Transverse colon (tissue), 4 donors: Measurements from ENCODE around the gene ARFGEF2. TPM values are rescaled to one million over a fixed set of nuclear protein-coding genes. Genes with fewer than 3 reads are reported as not detected.

ENCODE experiments used
- DNase-seq: peaks from one replicate; pipeline ENCODE4 v3.0.0-alpha.2; 2019
- H3K27ac ChIP-seq, 4 donors: fragments of 200-600 bp; sonication (generic); 2 replicates each; pipeline ENCODE4 v1.5.1; 2016 to 2018; ENCODE audit warnings: inconsistent platforms in 4 of 4
- H3K27me3 ChIP-seq: fragments of 200-600 bp; sonication (generic); 2 replicates; pipeline ENCODE4 v1.5.1; 2017; ENCODE audit warnings: inconsistent platforms
- H3K36me3 ChIP-seq, 4 donors: fragments of 200-600 bp; sonication (generic); 2 replicates each; pipeline ENCODE4 v1.5.1; 2017 to 2019; ENCODE audit warnings: inconsistent platforms in 4 of 4
- H3K4me1 ChIP-seq, 4 donors: fragments of 200-600 bp; sonication (generic); 2 replicates each; pipeline ENCODE4 v1.5.1; 2017 to 2020; ENCODE audit warnings: inconsistent platforms in 4 of 4
- H3K4me3 ChIP-seq, 4 donors: fragments of 200-600 bp; sonication (generic); 1 replicate in 1 of 4; 2 replicates in 3 of 4; pipeline versions ENCODE4 v1.5.1 to v1.6.1; 2017 to 2019; ENCODE audit warnings: inconsistent platforms in 4 of 4
- H3K9me3 ChIP-seq, 2 donors: fragments of 200-600 bp; sonication (generic); 2 replicates each; pipeline ENCODE4 v1.5.1; 2017 to 2019; ENCODE audit warnings: inconsistent platforms in 2 of 2
- CTCF ChIP-seq, 5 experiments: fragments of 200-600 bp in 3 of 5; fragments of 450-650 bp in 2 of 5; sonication (generic) in 3 of 5; IDR thresholded peaks; 1 replicate in 2 of 5; 2 replicates in 3 of 5; pipeline ENCODE4 v1.5.1; 2016 to 2017; ENCODE audit warnings: antibody characterized with exemption in 5 of 5, inconsistent platforms in 3 of 5, mild to moderate bottlenecking in 2 of 5, moderate library complexity in 1 of 5
- EP300 ChIP-seq: sonication (generic); formaldehyde crosslinking; IDR thresholded peaks from one replicate; pipeline ENCODE4 v1.6.1; 2017; ENCODE audit warnings: antibody characterized with exemption, low read depth
- POLR2A ChIP-seq: fragments of 450-650 bp; IDR thresholded peaks from one replicate; pipeline ENCODE4 v1.6.1; 2016; ENCODE audit warnings: antibody characterized with exemption, mild to moderate bottlenecking, moderate library complexity
- POLR2AphosphoS5 ChIP-seq, 3 donors: sonication (generic); formaldehyde crosslinking; IDR thresholded peaks; one replicate each; pipeline ENCODE4 v1.6.1; 2016; ENCODE audit warnings: antibody characterized with exemption in 3 of 3
- WGBS, 2 donors: methylation state at CpG; one replicate each; pipeline ENCODE4 v1.1.5; 2018; ENCODE audit warnings: low coverage in 1 of 2; 5-methylcytosine and 5-hydroxymethylcytosine counted together
- in situ Hi-C, 4 donors: fragments of 200-750 bp; cut with MboI; loops; one replicate each; pipeline versions ENCODE4 v1.15.0 to v1.15.1; 2017; ENCODE audit warnings: low sequenced_read_pairs in 3 of 4, low pct_ligation_motif_present in 1 of 4, low pct_unique_long_range_greater_than_20kb in 1 of 4
- intact Hi-C: fragments of 100-400 bp; cut with DNase I; formaldehyde crosslinking; loops from one replicate; pipeline ENCODE4 v1.15.1; 2023; ENCODE audit warnings: low total_unique reads
- total RNA-seq, 4 donors: library from RNA; depleted of rRNA; stranded (reverse); fragments of >200 nt; gene quantifications; one replicate each; pipeline ENCODE4 v1.1.0, GENCODE V29; 2016

Gene ARFGEF2
- total RNA-seq, 4 donors from 2014 or later: 52.5 to 69.5 (median 68.5) TPM

GRCh38 chr20:48891235-48892048 is 30.1 kb upstream of the ARFGEF2 start:
- in situ Hi-C loops: loop anchor here in 1 of 4 donors (10.0 kb wide), 1 partner anchor 237 kb away; no protein-coding TSS in a partner anchor
- Histone ChIP-seq H3K4me1 (no peaks in the 10 kb centered on the region), H3K27me3 (no peaks in the 10 kb centered on the region), H3K36me3 (no peaks in the 10 kb centered on the region), H3K4me3 (no peak overlapping the region), H3K9me3 (no peaks in the 10 kb centered on the region), H3K27ac (no peak overlapping the region)
- intact Hi-C loops: no loop called here
- TF ChIP-seq POLR2AphosphoS5 (IDR thresholded peaks at IDR 0.05) (no peak), POLR2A (no peak), EP300 (no peak), CTCF (IDR thresholded peaks at IDR 0.05) (no peak)
- no peak for DNase-seq
- 66% methylated on average over 4 of the region's 4 CpGs; no CpG with 5 or more reads in 1 of the 2 donors for WGBS, 2 donors

- in situ Hi-C loops: loop anchor here in 1 of 4 donors (10.0 kb wide), 1 partner anchor 237 kb away; no protein-coding TSS in a partner anchor
- Histone ChIP-seq H3K4me1 (no peaks in the 10 kb centered on the region), H3K27ac (no peak overlapping the region), H3K27me3 (no peaks in the 10 kb centered on the region), H3K9me3 (no peaks in the 10 kb centered on the region), H3K36me3 (no peaks in the 10 kb centered on the region), H3K4me3 (no peak overlapping the region)
- no peak for TF ChIP-seq POLR2AphosphoS5 (IDR thresholded peaks at IDR 0.05)
- TF ChIP-seq CTCF (IDR thresholded peaks at IDR 0.05): no peak
- TF ChIP-seq POLR2A: no peak
- TF ChIP-seq EP300: no peak
- 33 to 72% methylated on average over 1 to 3 of the region's 3 CpGs for WGBS, 2 donors
- no peak for DNase-seq
- intact Hi-C loops: no loop called here
Observed at GRCh38 chr20:48892049-48892470, 29.5 kb upstream of the ARFGEF2 start.

GRCh38 chr20:48892891-48893290 is 28.6 kb upstream of the ARFGEF2 start:
- Histone ChIP-seq H3K9me3 (no peaks in the 10 kb centered on the region), H3K36me3 (no peaks in the 10 kb centered on the region), H3K4me1 (no peaks in the 10 kb centered on the region), H3K27ac (no peak overlapping the region), H3K27me3 (no peaks in the 10 kb centered on the region), H3K4me3 (no peak overlapping the region)
- intact Hi-C loops (no loop called here), in situ Hi-C loops (loop anchor here in 1 of 4 donors (10.0 kb wide), 1 partner anchor 238 kb away; no protein-coding TSS in a partner anchor)
- no peak for TF ChIP-seq POLR2A
- no peak for TF ChIP-seq POLR2AphosphoS5 (IDR thresholded peaks at IDR 0.05)
- no peak for TF ChIP-seq CTCF (IDR thresholded peaks at IDR 0.05)
- no peak for TF ChIP-seq EP300
- DNase-seq: no peak
- 70 to 78% methylated on average over 1 to 2 of the region's 2 CpGs for WGBS, 2 donors

GRCh38 chr20:48893374-48893773 is 28.1 kb upstream of the ARFGEF2 start:
- Histone ChIP-seq H3K36me3 (no peaks in the 10 kb centered on the region), H3K27ac (no peak overlapping the region), H3K9me3 (no peaks in the 10 kb centered on the region), H3K4me3 (no peak overlapping the region), H3K4me1 (no peaks in the 10 kb centered on the region), H3K27me3 (no peaks in the 10 kb centered on the region)
- DNase-seq: no peak
- intact Hi-C loops: no loop called here
- TF ChIP-seq POLR2AphosphoS5 (IDR thresholded peaks at IDR 0.05) (no peak), POLR2A (no peak), CTCF (IDR thresholded peaks at IDR 0.05) (no peak), EP300 (no peak)
- in situ Hi-C loops: loop anchor here in 1 of 4 donors (10.0 kb wide), 1 partner anchor 239 kb away; no protein-coding TSS in a partner anchor
